NCI-H1105 (cell line): Measurements from ENCODE around the gene C12orf42.

ENCODE experiments used
- DNase-seq: peaks from one replicate; lab custom pipeline; 2025; lab: John Stamatoyannopoulos, UW

The C12orf42 gene

DNA sequence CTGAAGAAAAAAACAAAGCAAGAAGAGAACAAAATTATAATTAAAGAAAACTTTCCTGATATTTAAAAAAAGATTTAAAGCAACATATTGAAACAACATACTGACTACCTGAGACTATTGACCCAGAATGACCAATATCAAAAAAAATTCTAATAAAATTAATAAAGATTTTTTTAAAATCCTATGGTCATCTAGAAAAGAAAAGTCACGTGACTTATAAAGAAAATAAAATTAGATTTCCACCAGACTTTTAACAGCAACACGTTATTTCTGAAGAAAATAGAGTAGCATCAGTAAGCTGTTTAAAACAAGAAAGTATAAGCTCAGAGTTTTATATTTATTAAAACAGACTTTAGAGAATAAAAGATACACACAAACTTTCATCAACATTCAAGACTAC, 238.0 kb downstream of the C12orf42 start:
- no peak for DNase-seq
